Midbrain (tissue), 1 donor: ENCODE measurements around the gene PLVAP.
A peak's percentile ranks its signal among the peaks of the same experiment; 100 is the strongest.

Experiments
- DNase-seq: peaks from one replicate; lab custom pipeline; 2025; lab: John Stamatoyannopoulos, UW

The PLVAP gene

GRCh38 chr19:17302391-17303166 is 74.6 kb downstream of the PLVAP start:
- peak; percentile 17 for DNase-seq
